NCI-H748 (cell line): ENCODE results near the gene EPHA6.
"Not testable (repeated sequence)": the region's sequence is repeated elsewhere in the genome, so short reads cannot be mapped to it uniquely, and the experiment has no call there.

Source experiments
- DNase-seq: peaks from one replicate; lab custom pipeline; 2025; ENCODE audit not compliant: unreplicated experiment; lab: John Stamatoyannopoulos, UW

The EPHA6 gene

GRCh38 chr3:97265237-97266005, 451.0 kb downstream of the EPHA6 start:
- no peak for DNase-seq

- DNase-seq = no peak
Observed at GRCh38 chr3:97269202-97269601, 454.8 kb downstream of the EPHA6 start.

- DNase-seq = not testable (repeated sequence)
Observed at GRCh38 chr3:97276879-97277550, 462.6 kb downstream of the EPHA6 start.

- DNase-seq = no peak
Observed at GRCh38 chr3:97277708-97278107, 463.3 kb downstream of the EPHA6 start.

- peak; percentile 46 for DNase-seq
Observed at GRCh38 chr3:97278506-97278905, 464.1 kb downstream of the EPHA6 start.

- peak; percentile 90 for DNase-seq
Observed at GRCh38 chr3:97291901-97292300, 477.5 kb downstream of the EPHA6 start.

- DNase-seq = no peak
Observed at GRCh38 chr3:97293596-97294131, 479.3 kb downstream of the EPHA6 start.

GRCh38 chr3:97297032-97297431, 482.6 kb downstream of the EPHA6 start:
- no peak for DNase-seq

- DNase-seq = no peak
Observed at GRCh38 chr3:97301114-97301513, 486.7 kb downstream of the EPHA6 start.

- DNase-seq = no peak
Observed at GRCh38 chr3:97306226-97306625, 491.8 kb downstream of the EPHA6 start.

- DNase-seq = no peak
Observed at GRCh38 chr3:97338375-97338774, 524.0 kb downstream of the EPHA6 start.

- DNase-seq = no peak
Observed at GRCh38 chr3:97340940-97341339, 526.5 kb downstream of the EPHA6 start.

- DNase-seq = no peak
Observed at GRCh38 chr3:97347780-97348179, 533.4 kb downstream of the EPHA6 start.

- no peak for DNase-seq
Observed at GRCh38 chr3:97350971-97351370, 536.6 kb downstream of the EPHA6 start.

GRCh38 chr3:97353176-97353575, 538.8 kb downstream of the EPHA6 start:
- no peak for DNase-seq

- DNase-seq = no peak
Observed at GRCh38 chr3:97359977-97360376, 545.6 kb downstream of the EPHA6 start.

GRCh38 chr3:97360804-97361203, 546.4 kb downstream of the EPHA6 start:
- DNase-seq = no peak

GRCh38 chr3:97384583-97384982, 570.2 kb downstream of the EPHA6 start:
- no peak for DNase-seq

- DNase-seq = no peak
Observed at GRCh38 chr3:97388774-97389173, 574.4 kb downstream of the EPHA6 start.

GRCh38 chr3:97389936-97390335, 575.5 kb downstream of the EPHA6 start:
- peak; percentile 94 for DNase-seq

GRCh38 chr3:97391167-97391566, 576.8 kb downstream of the EPHA6 start:
- DNase-seq = no peak

GRCh38 chr3:97409612-97410011, 595.2 kb downstream of the EPHA6 start:
- DNase-seq = no peak
